ENCODE data around the gene TTLL5.
"Not testable (repeated sequence)": the region's sequence is repeated elsewhere in the genome, so short reads cannot be mapped to it uniquely, and the experiment has no call there.

The TTLL5 gene

DNA sequence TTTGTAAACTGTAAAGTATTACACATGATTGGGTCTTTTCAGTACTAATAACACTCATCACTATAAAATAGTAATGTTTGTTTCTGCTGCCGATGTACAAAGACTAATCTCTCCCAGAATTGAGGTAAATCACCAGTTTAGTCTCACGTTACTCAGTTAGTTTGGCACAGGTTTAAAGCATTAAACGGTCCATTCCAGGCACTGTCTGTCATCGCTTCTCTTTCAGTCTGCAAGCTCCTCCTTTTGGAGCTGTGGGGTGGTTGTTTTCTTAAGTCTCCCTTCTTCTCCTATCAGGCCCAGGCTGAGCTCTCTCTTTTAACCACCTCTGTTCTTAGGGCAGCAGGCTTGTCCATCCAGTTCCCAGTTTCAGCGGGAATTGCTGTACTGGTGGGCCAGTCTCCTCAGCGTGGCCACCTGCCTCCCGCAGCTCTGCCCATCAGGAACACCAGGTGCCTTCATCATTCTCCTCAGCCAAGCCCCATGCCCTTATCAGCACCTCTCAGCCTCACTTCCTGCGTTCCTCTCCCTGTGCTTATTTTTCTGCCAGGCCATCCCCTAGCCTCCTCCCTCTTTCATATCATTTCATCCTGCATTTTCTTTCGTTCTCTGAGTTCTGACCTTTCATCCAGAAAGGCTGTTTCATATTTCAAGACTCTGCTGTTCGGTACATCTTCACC is 171.7 kb downstream of the TTLL5 start:
- no peak for DNase-seq (ENCODE audit: low read depth in 4 of 4, low spot score in 1 of 4)

- DNase-seq (ENCODE audit: low read depth in 4 of 4, low spot score in 1 of 4): no peak
Measured at GRCh38 chr14:75833326-75834020, 172.4 kb downstream of the TTLL5 start.

- DNase-seq (ENCODE audit: low read depth in 4 of 4, low spot score in 1 of 4): no peak
Measured at GRCh38 chr14:75835156-75835725, 174.2 kb downstream of the TTLL5 start.

GRCh38 chr14:75835737-75836136 is 174.7 kb downstream of the TTLL5 start:
- no peak for DNase-seq (ENCODE audit: low read depth in 4 of 4, low spot score in 1 of 4)

DNA sequence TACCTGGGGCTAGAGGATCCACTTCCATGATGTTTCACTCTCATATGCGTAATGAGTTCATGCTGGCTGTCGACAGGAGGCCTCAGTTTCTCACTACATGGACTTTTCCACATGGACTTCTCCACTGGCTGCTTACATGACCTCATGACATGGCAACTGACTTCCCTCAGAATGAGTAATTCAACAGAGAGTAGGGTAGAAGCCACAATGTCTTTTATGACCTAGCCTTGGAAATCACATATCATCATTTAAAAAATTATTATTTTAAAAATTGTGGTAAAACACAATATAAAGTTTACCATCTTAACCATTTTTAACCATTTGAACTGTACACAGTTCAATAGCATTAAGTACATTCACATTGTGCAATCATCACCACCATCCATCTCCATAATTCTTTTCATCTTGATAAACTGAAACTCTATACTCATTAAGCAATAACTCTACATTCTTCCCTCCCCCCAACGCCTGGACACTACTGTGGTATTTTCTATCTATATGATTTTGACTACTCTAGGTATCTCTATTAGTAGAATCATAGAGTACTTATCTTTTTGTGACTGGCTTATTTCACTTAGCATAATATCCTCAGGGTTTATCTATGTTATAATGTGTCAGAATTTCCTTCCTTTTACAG is 176.2 kb downstream of the TTLL5 start:
- DNase-seq (ENCODE audit: low read depth in 4 of 4, low spot score in 1 of 4): no peak

DNA sequence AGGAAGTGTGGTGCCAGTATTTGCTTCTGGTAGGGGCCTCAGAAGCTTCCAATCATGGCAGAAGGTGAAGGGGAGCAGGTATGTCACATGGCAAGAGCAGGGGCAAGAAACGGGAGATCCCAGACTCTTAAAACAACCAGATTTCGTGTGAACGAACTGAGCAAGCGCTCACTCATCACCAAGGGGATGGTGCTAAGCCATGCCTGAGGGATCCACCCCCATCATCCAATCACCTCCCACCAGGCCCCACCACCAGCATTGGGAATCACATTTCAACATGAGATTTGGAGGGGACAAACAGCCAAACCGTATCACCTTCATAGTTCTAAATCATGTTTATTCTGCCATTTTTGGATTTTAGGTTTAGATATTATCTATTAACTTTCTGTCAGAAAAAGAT is 179.9 kb downstream of the TTLL5 start:
- no peak for DNase-seq (ENCODE audit: low read depth in 4 of 4, low spot score in 1 of 4)

GRCh38 chr14:75842551-75842950 is 181.5 kb downstream of the TTLL5 start:
- DNase-seq (ENCODE audit: low read depth in 4 of 4, low spot score in 1 of 4): no peak

- no peak for DNase-seq (ENCODE audit: low read depth in 4 of 4, low spot score in 1 of 4)
Measured at GRCh38 chr14:75844486-75844885, 183.4 kb downstream of the TTLL5 start.

GRCh38 chr14:75845136-75845804 is 184.2 kb downstream of the TTLL5 start:
- DNase-seq (ENCODE audit: low read depth in 4 of 4, low spot score in 1 of 4): no peak

GRCh38 chr14:75846694-75847093 is 185.6 kb downstream of the TTLL5 start:
- DNase-seq (ENCODE audit: low read depth in 4 of 4, low spot score in 1 of 4): not testable (repeated sequence)

- DNase-seq (ENCODE audit: low read depth in 4 of 4, low spot score in 1 of 4): no peak
Measured at GRCh38 chr14:75847584-75847983, 186.5 kb downstream of the TTLL5 start.

DNA sequence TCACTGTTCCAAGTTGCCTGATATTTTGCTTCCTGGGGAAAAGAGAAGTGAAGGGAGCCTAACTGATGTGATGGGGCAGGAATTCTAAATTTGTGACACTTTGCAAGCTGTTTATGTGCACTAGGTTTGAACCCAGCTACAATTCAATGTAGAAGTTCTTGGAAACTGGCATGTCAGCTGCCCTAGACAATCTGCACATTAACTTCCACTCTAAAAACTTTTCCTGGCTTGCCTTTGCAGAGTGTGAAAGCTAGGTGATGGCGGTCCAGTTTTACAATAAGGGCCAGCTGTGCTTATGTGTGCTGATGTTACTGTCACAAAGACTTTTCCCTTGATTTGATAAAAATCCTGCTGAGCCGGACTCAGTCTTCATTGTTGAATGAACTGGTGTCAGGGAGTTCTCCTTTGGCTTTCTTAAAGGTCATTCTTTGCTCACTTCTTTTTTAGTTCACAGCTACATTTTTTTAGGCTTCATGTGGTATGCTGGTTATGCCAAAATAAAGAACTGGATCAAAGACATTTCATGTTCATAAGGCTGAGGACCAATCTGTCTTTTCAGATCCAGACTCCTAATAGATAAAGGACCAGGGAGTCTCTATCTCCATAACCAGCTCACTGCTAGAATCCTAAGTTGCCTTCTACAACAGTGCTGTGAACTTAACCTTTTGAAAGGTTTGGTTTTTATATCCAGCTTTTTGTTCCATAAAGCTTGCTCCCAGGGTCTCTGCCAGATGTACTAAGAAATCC is 187.3 kb downstream of the TTLL5 start:
- DNase-seq (ENCODE audit: low read depth in 4 of 4, low spot score in 1 of 4): no peak

GRCh38 chr14:75849300-75849895 is 188.4 kb downstream of the TTLL5 start:
- no peak for DNase-seq (ENCODE audit: low read depth in 4 of 4, low spot score in 1 of 4)

DNA sequence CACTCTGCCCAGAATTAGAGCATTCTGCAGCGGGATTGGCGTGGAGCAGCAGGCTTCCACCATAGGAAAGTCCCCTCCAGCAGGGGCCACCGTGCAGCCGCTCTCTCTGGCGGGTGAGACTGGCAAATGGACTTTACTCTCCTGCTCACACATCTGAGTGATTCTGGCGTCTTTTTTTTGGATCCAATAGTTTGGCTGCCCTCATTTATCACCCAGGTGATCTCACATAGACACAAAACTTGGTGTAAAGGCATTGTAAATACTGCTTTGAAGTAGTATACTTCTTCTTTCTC is 190.5 kb downstream of the TTLL5 start:
- DNase-seq (ENCODE audit: low read depth in 4 of 4, low spot score in 1 of 4): no peak

DNA sequence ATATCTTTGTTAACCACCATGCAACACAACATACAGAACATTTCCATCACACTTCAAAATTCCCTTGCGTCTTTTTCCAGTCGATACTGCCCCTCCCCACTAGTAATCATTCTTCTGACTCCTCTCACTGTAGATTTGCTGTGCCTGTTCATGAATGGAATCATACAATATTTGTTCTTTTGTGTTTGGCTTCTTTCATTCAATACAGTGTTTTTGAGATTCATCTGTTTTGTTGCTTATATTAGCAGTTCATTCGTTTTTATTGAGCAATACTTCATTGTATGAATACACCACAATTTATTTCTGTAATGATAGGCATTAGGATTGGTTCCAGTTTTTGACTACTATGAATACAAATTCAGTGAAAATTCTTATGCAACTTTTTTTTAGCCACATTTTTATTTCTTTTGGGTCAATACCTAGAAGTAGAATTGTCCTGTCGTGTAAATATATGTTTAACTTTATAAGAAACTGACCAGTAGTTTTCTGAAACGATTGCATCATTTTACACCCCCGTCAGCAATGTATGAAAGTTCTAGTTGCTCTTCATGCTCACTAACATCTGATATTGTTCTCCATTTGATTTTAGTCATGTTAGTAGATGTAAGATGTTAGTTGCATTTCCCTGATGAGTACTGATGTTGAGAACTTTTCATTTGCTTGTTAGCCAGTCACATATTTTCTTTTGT is 193.2 kb downstream of the TTLL5 start:
- DNase-seq (ENCODE audit: low read depth in 4 of 4, low spot score in 1 of 4): no peak

DNA sequence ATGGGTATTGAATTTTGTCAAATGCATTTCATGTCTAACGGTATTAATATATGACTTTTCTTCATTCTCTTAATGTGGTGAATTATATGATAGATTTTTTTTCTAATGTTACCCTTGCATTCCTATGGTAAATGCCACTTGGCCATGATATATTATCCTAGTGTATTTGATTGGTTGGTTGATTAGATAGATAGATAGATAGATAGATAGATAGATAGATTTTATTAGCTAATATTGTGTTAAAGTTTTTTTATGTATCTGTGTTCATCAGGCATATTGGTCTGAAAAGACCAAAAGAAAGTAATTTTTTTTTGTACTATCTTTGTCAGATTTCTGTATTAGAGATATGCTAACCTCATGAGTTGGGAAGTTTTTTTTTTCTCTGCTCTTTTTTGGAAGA is 196.2 kb downstream of the TTLL5 start:
- no peak for DNase-seq (ENCODE audit: low read depth in 4 of 4, low spot score in 1 of 4)

DNA sequence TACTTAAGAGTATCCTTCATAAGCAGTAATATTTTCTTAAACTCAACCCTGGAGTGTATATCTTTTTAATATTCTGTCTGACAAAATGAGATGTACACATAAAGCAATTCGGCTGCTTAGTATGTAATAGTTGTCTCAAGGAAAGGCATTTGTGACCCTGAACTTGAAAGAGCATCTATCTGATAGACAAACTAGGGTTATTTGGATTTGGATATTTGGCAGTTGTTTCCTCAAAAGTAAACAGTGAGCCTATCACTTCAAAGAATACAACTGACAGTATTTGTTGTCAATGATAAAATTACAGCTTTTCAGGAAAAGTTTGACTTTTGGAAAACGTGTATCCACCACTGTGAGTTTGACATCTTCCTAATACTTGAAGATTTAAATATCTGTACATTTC is 197.3 kb downstream of the TTLL5 start:
- no peak for DNase-seq (ENCODE audit: low read depth in 4 of 4, low spot score in 1 of 4)

GRCh38 chr14:75859746-75860145 is 198.7 kb downstream of the TTLL5 start:
- no peak for DNase-seq (ENCODE audit: low read depth in 4 of 4, low spot score in 1 of 4)

DNA sequence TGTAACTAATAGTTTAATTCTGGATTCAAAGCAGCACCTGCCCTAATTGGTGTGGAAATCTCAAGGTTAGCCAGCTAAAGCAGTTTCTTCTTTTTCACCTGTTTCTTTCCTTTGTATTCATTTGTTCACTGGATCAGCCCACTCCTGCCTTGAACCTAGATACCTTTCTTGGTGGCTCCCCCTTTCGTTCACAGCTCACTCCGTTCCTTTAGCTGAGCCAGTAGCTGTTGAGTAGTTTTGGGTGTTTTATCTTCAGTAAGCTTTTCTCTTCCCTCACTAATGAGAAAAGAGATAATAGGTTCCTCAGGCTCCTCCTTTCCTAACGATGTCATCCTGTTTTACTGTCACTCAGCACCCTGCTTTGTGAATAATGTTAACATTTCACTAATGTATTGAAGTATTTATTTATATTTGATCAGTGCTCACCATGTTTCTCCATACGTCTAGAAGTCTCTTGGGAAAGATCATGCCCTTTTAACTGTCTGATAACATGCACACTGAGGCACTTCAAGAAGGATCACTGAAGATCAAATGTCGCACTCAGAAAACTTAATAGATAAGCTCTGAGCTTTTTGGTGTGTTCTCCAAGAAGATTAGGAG is 199.6 kb downstream of the TTLL5 start:
- no peak for DNase-seq (ENCODE audit: low read depth in 4 of 4, low spot score in 1 of 4)

DNA sequence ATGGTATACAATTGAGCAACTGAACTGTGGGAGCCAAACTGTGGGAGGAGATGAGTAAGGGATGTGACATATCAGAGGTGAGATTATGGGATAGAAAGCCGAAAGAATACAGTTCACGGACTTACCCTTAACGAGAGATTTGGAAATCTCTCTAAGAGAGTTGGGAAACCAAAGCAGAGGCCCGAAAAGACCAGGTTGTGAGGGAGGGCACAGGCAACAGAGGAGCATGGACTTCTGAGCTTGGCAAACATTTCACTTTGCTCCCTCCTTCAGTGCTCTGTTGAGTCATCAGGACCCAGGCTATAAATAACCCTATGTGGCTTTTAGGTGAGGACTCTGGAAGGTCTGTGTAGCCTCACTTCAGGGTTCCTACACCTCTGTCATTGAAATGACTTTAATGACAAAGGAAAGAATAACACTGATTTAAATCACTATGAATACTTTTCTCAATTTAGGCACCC is 200.1 kb downstream of the TTLL5 start:
- DNase-seq (ENCODE audit: low read depth in 4 of 4, low spot score in 1 of 4): no peak
